SK-N-MC (cell line): ENCODE results near the gene SMYD4.
"Not testable (repeated sequence)": the region's sequence is repeated elsewhere in the genome, so short reads cannot be mapped to it uniquely, and the experiment has no call there.

ENCODE experiments used
- DNase-seq: peaks from one replicate; pipeline ENCODE4 v3.0.0-alpha.2; 2011; ENCODE audit warnings: low read depth, low spot score
- H3K27ac ChIP-seq: fragments of 200-600 bp; sonication (generic); 2 replicates; pipeline ENCODE4 v1.5.1; 2016; ENCODE audit warnings: mixed run types
- H3K36me3 ChIP-seq: fragments of 200-600 bp; sonication (generic); 2 replicates; pipeline ENCODE4 v1.6.1; 2017; ENCODE audit warnings: antibody characterized with exemption, low read length, mixed read lengths; ENCODE audit not compliant: insufficient read depth
- H3K4me3 ChIP-seq: fragments of 200-600 bp; sonication (generic); 2 replicates; pipeline ENCODE4 v1.5.1; 2016
- H3K9ac ChIP-seq: fragments of 200-600 bp; sonication (generic); 2 replicates; pipeline ENCODE4 v1.8.0; 2017; ENCODE audit warnings: mixed run types, mixed read lengths; ENCODE audit not compliant: insufficient read length
- H3K9me3 ChIP-seq: fragments of 200-600 bp; sonication (generic); 2 replicates; pipeline ENCODE4 v1.6.1; 2017; ENCODE audit warnings: low read depth, mild to moderate bottlenecking, antibody characterized with exemption, low read length, moderate library complexity, mixed read lengths
- EZH2 ChIP-seq: fragments of 200-600 bp; sonication (generic); IDR thresholded peaks from one replicate; pipeline ENCODE4 v1.6.1; 2017; ENCODE audit warnings: antibody characterized with exemption
- FOXP2 ChIP-seq: optimal IDR thresholded peaks from 2 replicates; pipeline ENCODE3; 2011; ENCODE audit warnings: mild to moderate bottlenecking, moderate library complexity; ENCODE audit not compliant: insufficient read depth; ENCODE audit errors: extremely low read length, control extremely low read depth
- POLR2AphosphoS5 ChIP-seq: IDR thresholded peaks from 2 replicates; pipeline ENCODE4 v1.6.1; 2012; ENCODE audit warnings: mild to moderate bottlenecking, low read depth, low read length, borderline replicate concordance

The SMYD4 gene

GRCh38 chr17:1769822-1770477 lies 59.8 kb downstream of the SMYD4 start:
- H3K27ac ChIP-seq, result no peak overlapping the region
- TF ChIP-seq FOXP2 (no peak), EZH2 (no peak), POLR2AphosphoS5 (no peak)
- no peak for DNase-seq
- no peaks in the 10 kb centered on the region for H3K36me3 ChIP-seq
- no peak overlapping the region for H3K9ac ChIP-seq
- peak overlapping the region; percentile 42 for H3K4me3 ChIP-seq
- no peaks in the 10 kb centered on the region for H3K9me3 ChIP-seq

DNA sequence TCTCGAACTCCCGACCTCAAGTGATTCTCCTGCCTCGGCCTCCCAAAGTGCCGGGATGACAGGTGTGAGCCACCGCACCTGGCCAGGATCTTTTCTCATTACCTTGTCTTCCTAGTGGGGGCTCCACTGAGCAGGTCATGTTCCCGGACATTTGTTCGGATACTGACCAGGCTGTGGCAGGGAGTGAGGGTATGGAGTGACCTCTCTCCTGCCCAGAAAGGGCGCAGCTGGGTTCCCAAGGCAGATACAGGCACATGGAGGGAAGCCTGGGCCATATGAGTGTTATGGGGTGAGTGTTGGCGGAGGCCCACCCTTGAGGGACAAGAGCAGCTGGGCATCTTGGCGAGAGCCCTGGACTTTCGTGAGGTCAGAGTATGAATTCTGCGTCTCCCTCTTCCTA lies 62.3 kb downstream of the SMYD4 start:
- Histone ChIP-seq H3K9me3 (no peaks in the 10 kb centered on the region), H3K36me3 (no peaks in the 10 kb centered on the region), H3K9ac (no peak overlapping the region), H3K27ac (no peak overlapping the region), H3K4me3 (no peak overlapping the region)
- TF ChIP-seq EZH2, result no peak
- TF ChIP-seq POLR2AphosphoS5, result no peak
- TF ChIP-seq FOXP2, result no peak
- no peak for DNase-seq

GRCh38 chr17:1766382-1767135 lies 63.1 kb downstream of the SMYD4 start:
- no peaks in the 10 kb centered on the region for H3K9me3 ChIP-seq
- H3K27ac ChIP-seq, result no peak overlapping the region
- H3K36me3 ChIP-seq, result no peaks in the 10 kb centered on the region
- H3K4me3 ChIP-seq, result no peak overlapping the region
- TF ChIP-seq EZH2, result no peak
- no peak overlapping the region for H3K9ac ChIP-seq
- DNase-seq, result no peak

DNA sequence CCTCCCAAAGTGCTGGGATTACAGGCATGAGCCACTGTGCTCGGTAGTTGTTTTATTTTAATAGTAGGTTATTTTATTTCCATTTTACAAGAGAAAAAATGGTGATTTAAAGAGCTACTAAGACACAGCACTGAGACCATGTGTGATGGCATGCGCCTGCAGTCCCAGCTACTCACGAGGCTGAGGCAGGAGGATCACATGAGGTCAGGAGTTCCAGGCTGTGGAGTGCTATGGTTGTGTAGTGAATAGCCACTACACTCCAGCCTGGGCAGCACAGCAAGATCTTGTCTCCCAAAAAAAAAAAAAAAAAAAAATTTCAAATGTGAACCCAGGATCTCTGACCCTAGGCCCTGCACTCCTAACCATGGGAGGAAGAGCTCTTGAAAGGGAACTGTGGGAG lies 64.1 kb downstream of the SMYD4 start:
- H3K36me3 ChIP-seq, result no peaks in the 10 kb centered on the region
- no peak overlapping the region for H3K9ac ChIP-seq
- no peak overlapping the region for H3K27ac ChIP-seq

DNA sequence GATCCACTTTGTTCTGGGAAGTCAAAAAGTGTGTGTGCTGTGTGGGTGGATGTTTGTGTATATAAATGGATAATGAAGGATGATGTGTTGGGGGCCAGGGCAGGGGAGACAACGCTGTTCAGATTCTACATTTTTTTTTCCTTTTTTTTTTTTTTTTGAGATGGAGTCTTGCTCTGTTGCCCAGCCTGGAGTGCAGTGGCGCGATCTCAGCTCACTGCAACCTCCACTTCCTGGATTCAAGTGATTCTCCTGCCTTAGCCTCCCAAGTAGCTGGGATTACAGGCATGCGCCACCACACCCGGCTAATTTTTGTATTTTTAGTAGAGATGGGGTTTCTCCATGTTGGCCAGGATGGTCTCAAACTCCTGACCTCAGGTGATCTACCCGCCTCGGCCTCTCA lies 65.0 kb downstream of the SMYD4 start:
- not testable (repeated sequence) for H3K9me3 ChIP-seq, H3K27ac ChIP-seq, H3K36me3 ChIP-seq, DNase-seq, H3K9ac ChIP-seq, H3K4me3 ChIP-seq

More for the DNA sequence above, 64.1 kb downstream of the SMYD4 start:
- DNase-seq, result no peak
- TF ChIP-seq POLR2AphosphoS5, result no peak
- TF ChIP-seq EZH2, result no peak
- TF ChIP-seq FOXP2, result no peak
- no peaks in the 10 kb centered on the region for H3K9me3 ChIP-seq
- H3K4me3 ChIP-seq, result no peak overlapping the region

DNA sequence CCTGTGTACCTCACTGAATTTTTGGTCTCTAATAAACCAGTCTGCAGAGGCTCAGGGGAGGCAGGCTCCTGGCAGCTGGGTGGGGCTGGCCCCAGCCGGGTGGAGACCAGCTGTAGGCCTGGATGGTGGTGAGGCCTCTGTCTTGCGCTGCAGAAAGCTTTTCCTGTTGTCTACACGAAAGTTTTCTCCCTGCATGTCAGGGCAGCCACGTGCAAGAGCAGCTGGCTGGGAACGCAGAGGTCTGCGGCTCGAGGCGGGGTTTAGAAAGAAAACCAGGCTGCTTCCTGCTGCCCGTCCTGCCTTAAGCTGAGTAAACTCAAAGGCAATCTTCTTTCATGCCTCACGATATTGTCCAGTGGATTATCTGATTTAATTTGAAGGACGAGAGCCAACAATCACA lies 65.4 kb downstream of the SMYD4 start:
- Histone ChIP-seq H3K9me3 (no peaks in the 10 kb centered on the region), H3K36me3 (no peaks in the 10 kb centered on the region), H3K4me3 (no peak overlapping the region), H3K9ac (no peak overlapping the region), H3K27ac (peak overlapping the region; percentile 92; the same call in 1 of the 2 replicates)
- no peak for DNase-seq
- TF ChIP-seq EZH2 (no peak), FOXP2 (no peak), POLR2AphosphoS5 (no peak)

- peak overlapping the region; percentile 75 for H3K9ac ChIP-seq
- peak overlapping the region; percentile 72 for H3K4me3 ChIP-seq
- peak overlapping the region; percentile 92 for H3K27ac ChIP-seq
Measured at GRCh38 chr17:1762901-1763898, 66.5 kb downstream of the SMYD4 start.

DNA sequence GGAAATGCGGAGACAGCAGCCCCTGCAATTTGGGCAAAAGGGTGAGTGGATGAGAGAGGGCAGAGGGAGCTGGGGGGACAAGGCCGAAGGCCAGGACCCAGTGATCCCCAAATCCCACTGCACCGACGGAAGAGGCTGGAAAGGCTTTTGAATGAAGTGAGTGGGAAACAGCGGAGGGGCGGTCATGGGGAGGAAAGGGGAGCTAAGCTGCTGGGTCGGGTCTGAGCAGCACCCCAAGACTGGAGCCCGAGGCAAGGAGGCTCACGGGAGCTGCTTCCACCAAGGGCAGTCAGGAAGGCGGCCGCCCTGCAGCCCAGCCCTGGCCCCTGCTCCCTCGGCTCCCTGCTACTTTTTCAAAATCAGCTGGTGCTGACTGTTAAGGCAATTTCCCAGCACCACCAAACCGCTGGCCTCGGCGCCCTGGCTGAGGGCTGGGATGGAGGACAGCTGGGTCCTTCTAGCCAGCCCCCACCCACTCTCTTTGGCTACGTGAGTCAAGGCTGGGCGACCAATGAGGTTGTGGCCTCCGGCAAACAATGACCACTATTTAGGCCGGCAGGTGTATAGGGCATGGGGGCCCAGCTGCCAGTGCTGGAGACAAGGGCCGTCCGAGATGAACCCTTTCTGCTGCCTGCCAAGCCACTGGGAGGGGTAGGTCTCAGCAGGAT lies 67.3 kb downstream of the SMYD4 start:
- H3K36me3 ChIP-seq, result no peaks in the 10 kb centered on the region
- no peak for DNase-seq
- H3K9ac ChIP-seq, result peak overlapping the region; percentile 75
- peak overlapping the region; percentile 92 for H3K27ac ChIP-seq
- H3K4me3 ChIP-seq, result peak overlapping the region; percentile 72
- no peaks in the 10 kb centered on the region for H3K9me3 ChIP-seq
- TF ChIP-seq POLR2AphosphoS5, result no peak
- TF ChIP-seq FOXP2, result no peak
- no peak for TF ChIP-seq EZH2

More at GRCh38 chr17:1762901-1763898, 66.5 kb downstream of the SMYD4 start:
- Histone ChIP-seq H3K9me3 (no peaks in the 10 kb centered on the region), H3K36me3 (no peaks in the 10 kb centered on the region)
- TF ChIP-seq FOXP2 (peak; percentile 40), POLR2AphosphoS5 (no peak)
- DNase-seq, result no peak
